Islet of Langerhans (tissue), 1 donor: ENCODE data around the gene LCLAT1.
"Not testable (repeated sequence)": the region's sequence is repeated elsewhere in the genome, so short reads cannot be mapped to it uniquely, and the experiment has no call there.

Experiments
- FAIRE-seq: peaks from one replicate; lab custom pipeline; 2011; peaks lifted over from hg19 to GRCh38; lab: Jason Lieb, UNC

Gene LCLAT1

DNA sequence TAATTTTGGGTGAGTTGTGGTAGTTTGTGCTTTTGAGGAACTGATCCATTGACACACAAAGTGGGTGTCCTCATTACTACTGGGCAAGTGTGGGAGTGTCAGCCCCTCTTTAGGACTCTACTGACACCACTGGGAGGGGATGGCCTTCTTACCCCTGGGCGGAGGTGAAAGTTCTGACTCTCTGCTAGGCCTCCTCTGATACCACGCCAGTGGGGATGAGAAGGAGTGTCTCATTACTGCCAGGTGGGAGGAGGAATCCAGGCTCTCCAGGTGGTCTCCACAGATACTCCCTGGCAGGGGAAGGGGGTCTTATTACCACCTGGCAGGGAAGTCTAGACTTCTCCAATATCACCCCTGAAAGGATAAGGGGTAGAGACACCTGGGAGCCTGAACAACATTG is 9.1 kb downstream of the LCLAT1 start:
- FAIRE-seq, result no peak

DNA sequence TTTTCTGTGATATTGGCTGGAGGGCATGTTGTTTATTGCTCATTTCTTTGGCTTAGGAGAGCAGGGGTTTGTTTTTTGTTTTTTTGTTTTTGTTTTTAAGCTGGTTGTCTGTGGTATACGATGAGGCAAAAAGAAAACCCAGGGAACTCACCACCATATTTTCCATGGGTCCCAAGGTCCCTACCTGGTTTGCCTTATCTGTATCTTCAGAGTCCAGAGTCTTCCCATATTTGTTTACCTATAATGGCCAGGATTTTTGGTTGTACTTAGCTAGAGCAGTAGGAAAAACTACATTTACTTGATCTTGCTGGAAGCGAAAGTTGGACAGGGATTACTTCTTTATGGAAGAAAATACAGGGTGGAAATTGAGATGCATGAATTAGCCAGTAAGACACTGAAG is 9.5 kb downstream of the LCLAT1 start:
- FAIRE-seq, result no peak

DNA sequence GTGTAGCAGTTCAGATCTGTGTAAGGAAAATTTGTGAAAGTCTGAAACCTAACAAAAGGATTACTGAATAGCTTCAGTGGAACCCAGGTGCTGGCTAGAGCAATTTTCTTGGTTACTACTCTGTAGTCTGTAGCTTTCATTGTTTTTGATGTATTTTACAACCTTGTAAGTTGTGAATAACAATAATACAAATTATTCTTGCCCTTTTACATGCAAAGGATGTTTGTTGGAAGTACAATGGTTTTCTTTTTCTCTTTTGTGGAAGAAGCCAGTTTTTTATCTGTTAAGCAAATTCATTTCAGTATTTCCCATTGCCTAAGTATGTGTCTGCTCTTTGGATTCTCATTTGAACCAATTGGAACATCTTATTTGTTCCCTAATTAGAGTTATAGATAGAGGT is 10.2 kb downstream of the LCLAT1 start:
- no peak for FAIRE-seq

- FAIRE-seq, result no peak
These were observed 12.1 kb downstream of the LCLAT1 start for GRCh38 chr2:30459140-30459539.

DNA sequence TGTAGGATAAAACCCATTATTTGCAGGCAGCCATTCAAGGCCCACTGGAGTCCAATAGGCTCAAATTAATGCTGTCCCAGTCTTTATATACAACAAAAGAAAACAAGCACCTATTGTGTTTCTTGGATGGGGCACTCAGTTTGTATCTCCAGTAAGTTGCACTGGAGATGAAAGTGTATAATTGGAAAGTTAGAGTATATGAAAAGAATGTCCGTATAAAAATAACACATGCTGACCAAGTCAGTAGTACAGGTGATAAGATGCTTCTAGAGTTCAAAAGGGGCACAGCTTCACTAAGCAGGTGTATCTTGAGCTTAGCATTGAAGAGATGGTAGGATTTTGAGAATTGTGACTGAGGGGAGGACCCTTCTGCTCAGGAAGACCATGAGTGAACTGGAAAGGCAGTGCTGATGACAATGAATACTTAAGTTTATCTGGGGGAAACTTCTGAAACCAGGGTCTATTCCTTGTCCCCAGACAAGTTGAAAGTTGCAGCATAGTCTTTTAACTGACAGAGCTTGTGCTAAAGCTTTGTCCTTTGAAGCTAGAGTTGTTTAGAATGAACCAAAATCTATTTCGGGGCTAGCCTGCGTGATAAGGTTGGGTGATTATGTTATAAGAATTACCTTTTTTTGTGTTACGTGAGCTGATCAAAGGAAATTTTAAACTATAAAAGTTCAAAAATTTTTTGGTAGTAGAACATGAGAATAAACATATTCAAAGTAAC is 15.2 kb downstream of the LCLAT1 start:
- FAIRE-seq, result no peak

- FAIRE-seq, result no peak
These were observed 16.5 kb downstream of the LCLAT1 start for GRCh38 chr2:30463535-30463934.

GRCh38 chr2:30464544-30465170 is 17.6 kb downstream of the LCLAT1 start:
- FAIRE-seq, result no peak

DNA sequence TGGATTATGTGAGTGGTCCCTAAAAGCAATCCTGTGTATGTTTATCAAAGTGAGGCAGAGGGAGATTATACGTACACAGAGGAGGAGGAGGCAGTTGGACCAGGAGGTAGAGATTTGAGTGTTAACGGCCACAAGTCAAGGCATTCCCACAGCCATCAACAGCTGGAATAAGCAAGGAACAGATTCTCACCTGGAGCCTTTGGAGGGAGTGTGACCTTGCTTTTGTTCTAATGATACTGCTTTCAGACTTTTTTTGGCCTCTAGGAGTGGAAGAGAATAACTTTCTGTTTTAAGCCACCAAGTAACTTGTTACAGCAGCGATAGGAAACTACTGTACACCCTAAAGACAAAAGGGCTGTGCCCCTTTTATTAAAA is 18.1 kb downstream of the LCLAT1 start:
- no peak for FAIRE-seq

DNA sequence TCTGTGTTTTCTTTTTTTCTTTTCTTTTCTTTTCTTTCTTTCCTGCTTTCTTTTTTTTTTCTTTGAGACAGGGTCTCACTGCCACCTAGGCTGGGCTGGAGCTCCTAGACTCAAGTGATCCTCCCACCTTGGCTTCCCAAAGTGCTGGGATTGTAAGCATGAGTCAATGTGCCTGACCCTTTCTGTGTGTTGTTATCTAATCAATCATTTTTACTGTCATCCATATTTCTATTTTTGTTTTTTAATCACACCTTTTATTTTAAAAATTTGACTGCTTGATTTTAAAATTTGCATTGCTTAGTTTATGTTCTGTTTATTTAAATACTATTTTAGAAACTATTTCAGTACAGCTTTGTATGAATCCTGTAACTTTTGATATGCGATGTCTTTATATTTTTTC is 19.2 kb downstream of the LCLAT1 start:
- FAIRE-seq, result peak; percentile 93

DNA sequence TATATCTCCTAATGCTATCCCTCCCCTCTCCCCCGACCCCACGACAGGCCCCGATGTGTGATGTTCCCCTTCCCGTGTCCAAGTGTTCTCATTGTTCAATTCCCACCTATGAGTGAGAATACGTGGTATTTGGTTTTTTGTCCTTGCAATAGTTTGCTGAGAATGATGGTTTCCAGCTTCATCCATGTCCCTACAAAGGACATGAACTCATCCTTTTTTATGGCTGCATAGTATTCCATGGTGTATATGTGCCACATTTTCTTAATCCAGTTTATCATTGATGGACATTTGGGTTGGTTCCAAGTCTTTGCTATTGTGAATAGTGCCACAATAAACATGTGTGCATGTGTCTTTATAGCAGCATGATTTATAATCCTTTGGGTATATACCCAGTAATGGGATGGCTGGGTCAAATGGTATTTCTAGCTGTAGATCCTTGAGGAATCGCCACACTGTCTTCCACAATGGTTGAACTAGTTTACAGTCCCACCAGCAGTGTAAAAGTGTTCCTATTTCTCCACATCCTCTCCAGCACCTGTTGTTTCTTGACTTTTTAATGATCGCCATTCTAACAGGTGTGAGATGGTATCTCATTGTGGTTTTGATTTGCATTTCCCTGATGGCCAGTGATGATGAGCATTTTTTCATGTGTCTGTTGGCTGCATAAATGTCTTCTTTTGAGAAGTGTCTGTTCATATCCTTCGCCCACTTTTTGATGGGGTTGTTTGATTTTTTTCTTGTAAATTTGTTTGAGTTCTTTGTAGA is 20.2 kb downstream of the LCLAT1 start:
- not testable (repeated sequence) for FAIRE-seq

DNA sequence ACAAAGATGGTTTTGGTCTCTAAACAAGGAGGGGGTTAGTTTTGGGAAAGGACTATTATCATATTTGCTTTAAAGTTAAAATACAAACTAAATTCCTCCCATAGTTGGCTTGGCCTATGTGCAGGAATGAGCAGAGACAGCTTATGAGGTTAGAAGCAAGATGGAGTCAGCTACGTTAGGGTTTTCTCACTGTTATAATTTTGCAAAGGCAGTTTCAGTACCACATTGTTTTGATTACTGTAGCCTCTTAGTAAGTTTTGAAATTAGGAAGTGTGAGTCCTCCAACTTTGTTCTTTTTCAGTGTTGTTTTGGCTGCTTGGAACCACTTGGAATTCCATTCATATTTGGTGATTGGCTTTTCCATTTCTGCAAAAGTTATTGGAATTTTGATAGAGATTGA is 23.4 kb downstream of the LCLAT1 start:
- FAIRE-seq, result no peak

- no peak for FAIRE-seq
These were observed 25.3 kb downstream of the LCLAT1 start for GRCh38 chr2:30472326-30472725.

DNA sequence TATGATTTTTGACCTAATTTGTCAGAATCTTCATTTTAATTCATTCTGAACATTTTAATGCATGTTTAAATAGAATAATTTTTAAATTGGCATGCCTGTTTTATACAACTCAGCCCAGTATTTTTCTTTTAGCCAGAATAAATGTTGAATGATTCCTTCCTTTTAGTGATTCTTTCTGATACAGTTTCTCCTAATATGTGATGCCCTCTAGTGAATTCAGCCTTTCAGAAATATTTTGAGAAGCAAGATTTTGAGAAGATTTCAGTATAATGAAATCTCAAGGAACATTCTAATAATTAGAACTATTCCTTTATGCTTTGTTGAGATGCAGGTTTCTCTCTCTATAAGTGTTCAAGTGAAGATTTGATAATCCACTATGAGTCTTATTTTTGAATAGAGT is 28.5 kb downstream of the LCLAT1 start:
- no peak for FAIRE-seq

GRCh38 chr2:30476636-30477035 is 29.6 kb downstream of the LCLAT1 start:
- no peak for FAIRE-seq

- FAIRE-seq, result no peak
These were observed 33.8 kb downstream of the LCLAT1 start for GRCh38 chr2:30480703-30481322.

DNA sequence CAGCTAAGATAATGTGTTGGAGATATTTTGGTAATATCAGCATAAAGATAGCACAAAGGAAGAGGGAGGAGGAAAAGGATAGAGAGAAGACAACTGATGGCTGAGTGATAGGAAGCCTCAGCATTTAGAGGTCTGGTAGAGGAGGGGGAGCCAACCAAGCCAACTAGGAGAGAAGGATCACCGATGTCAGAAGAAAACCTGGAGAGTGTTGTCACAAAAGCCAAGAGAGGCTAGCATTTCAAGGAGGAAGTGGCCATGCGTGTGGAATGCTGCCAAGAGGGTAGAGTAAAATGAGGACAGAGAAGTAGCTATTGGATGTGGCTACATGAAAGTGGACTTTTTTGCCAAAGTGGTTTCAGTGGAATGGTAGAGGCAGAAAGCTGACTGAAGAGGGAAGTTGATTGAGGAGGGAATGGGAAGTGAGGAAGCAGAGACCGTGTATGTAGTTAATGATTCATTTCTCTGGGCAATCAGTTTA is 34.3 kb downstream of the LCLAT1 start:
- FAIRE-seq, result no peak

GRCh38 chr2:30482011-30482410 is 35.0 kb downstream of the LCLAT1 start:
- no peak for FAIRE-seq

DNA sequence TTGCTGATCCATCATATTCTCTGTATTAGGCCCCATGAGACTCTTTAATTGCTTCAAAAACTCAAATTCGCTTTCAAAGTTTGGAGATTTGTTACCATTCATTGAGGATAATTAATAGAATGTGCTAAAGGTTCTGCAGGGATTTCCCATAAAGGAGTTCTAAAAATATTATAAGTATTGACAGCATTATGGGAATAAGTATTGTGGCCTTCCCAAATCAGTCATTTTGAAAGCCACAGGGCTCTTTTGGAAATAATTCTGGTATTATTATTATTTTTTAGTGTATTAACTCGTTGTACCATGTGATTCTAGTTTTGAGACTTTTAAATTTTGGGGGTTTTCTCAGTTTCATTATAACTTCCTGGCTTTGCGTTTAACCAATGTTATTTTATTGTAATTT is 37.1 kb downstream of the LCLAT1 start:
- FAIRE-seq, result no peak

DNA sequence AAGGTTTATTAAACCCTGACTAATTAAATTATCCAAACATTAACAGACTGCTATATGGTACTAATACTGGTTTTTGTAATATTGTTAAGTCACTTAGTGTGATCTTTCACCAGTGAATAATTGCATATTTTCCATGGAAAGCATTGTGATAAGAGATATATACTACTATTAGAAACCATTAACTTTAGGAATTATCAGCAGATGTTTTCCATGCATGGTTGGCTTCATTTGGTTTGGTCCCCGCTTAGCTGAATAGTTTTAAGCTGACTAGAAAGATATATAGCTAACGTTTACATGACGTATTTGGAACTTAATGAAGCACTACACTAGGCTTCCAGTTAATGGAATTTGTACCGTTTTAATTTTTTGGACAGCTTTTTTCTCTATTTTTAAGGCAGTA is 37.9 kb downstream of the LCLAT1 start:
- peak; percentile 88 for FAIRE-seq

DNA sequence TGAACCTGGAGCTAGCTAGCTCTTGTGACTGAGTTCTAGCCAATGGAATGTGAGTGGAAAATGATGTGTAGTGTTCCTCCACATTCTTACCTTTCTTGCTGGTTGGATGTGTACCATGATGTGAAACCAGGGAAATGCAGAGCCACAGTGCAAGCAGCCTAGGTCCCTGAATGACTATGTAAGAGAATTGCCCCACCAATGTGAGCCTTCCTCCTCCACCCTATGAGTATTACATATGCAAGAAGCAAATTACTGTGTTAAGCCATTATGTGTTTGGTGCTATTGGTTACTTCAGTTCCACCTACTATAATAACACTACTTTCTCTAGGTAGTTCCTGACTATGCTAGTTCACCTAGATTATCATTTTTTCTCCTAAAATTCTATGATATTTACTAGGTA is 39.6 kb downstream of the LCLAT1 start:
- no peak for FAIRE-seq

GRCh38 chr2:30487603-30488002 is 40.6 kb downstream of the LCLAT1 start:
- FAIRE-seq, result no peak

GRCh38 chr2:30488012-30488659 is 41.1 kb downstream of the LCLAT1 start:
- FAIRE-seq, result peak; percentile 92
